ENCODE measurements around the gene INTS11. TPM values are rescaled to one million over a fixed set of nuclear protein-coding genes. Genes with fewer than 3 reads are reported as not detected.

INTS11 gene
- polyA plus RNA-seq, 2 of the 4 experiments (the other 2 are of a cell fraction): 41.9 to 62.9 TPM

GRCh38 chr1:1344655-1345361 lies 20.3 kb upstream of the INTS11 start (continued):
- no peak for TF ChIP-seq BCL3 (IDR thresholded peaks at IDR 0.05)
- peak; percentile 43 for TF ChIP-seq CTCF (IDR thresholded peaks at IDR 0.05)
- 0 out of 5 replicates have a peak, but pooled peaks of 1 of the 2 experiments have one; percentile 17 for TF ChIP-seq RAD21 (conservative IDR thresholded peaks at IDR 0.05 in 1 of 2, IDR thresholded peaks at IDR 0.05 in 1 of 2)
- no peak for TF ChIP-seq RARB (CRISPR knock-in tag; IDR thresholded peaks at IDR 0.05)

GRCh38 chr1:1343811-1344421 lies 19.5 kb upstream of the INTS11 start:
- ATAC-seq (no peak), DNase-seq (ENCODE audit: low read depth in 1 of 2, low spot score in 1 of 2) (no peak), FAIRE-seq (no peak)
- Histone ChIP-seq H3K4me1 (peaks cover 45% of the 10 kb centered on the region), H3K27ac (peak overlapping the region; percentile 99 to 100), H3K4me3 (no peak overlapping the region; the same call in 2 of the 3 replicates), H3K9me3 (no peaks in the 10 kb centered on the region), H3K4me2 (peak overlapping the region; percentile 97)
- POLR2A ChIA-PET: no interaction called here
- CTCF ChIA-PET: interaction anchor here (0.6 to 7.2 kb wide), 9 partner anchors 7 to 136 kb away, joined by 3 to 73 read pairs (median 3); partner anchors contain the start of gene TAS1R3
- TF ChIP-seq HES2 (IDR thresholded peaks at IDR 0.05) (no peak), MAX (IDR thresholded peaks at IDR 0.05) (0 out of 2 replicates have a peak, but pooled peaks have one; percentile 33)
- WGBS (ENCODE audit: missing lambda C conversion rate): 55% methylated on average over 9 of the region's 24 CpGs

- Histone ChIP-seq H3K4me2 (no peak overlapping the region), H3K4me1 (peaks cover 45% of the 10 kb centered on the region)
Measured at GRCh38 chr1:1342584-1343115, 18.2 kb upstream of the INTS11 start.

GRCh38 chr1:1342061-1342562 lies 17.7 kb upstream of the INTS11 start:
- no peak for FAIRE-seq
- no peak for ATAC-seq
- ChIA-PET POLR2A (no interaction called here), CTCF (interaction anchor here (7.2 kb wide), 1 partner anchor 28 kb away, joined by 73 read pairs; no protein-coding TSS in a partner anchor)
- H3K9me3 ChIP-seq: no peaks in the 10 kb centered on the region
- no peak overlapping the region for H3K4me2 ChIP-seq
- no peak overlapping the region for H3K27ac ChIP-seq
- peaks cover 41% of the 10 kb centered on the region for H3K4me1 ChIP-seq
- DNase-seq (ENCODE audit: low read depth in 1 of 2, low spot score in 1 of 2): no peak
- WGBS (ENCODE audit: missing lambda C conversion rate): 89% methylated on average over 13 of the region's 28 CpGs
- no peak overlapping the region for H3K4me3 ChIP-seq
- no peak for TF ChIP-seq ELK1 (IDR thresholded peaks at IDR 0.05; ENCODE audit: low read depth, low read length)
- no peak for TF ChIP-seq E2F6 (IDR thresholded peaks at IDR 0.05; ENCODE audit: borderline replicate concordance, low read depth)
- no peak for TF ChIP-seq FOSB (CRISPR knock-in tag; IDR thresholded peaks at IDR 0.05)
- TF ChIP-seq KDM1A (IDR thresholded peaks at IDR 0.05; ENCODE audit: low read depth): no peak
- no peak for TF ChIP-seq NFE2L2 (conservative IDR thresholded peaks at IDR 0.05; ENCODE audit: low read length)
- TF ChIP-seq PBX3 (IDR thresholded peaks at IDR 0.05): no peak
- TF ChIP-seq NPAS2 (CRISPR knock-in tag; IDR thresholded peaks at IDR 0.05; ENCODE audit: borderline replicate concordance): no peak
- no peak for TF ChIP-seq ZNF302 (CRISPR knock-in tag; IDR thresholded peaks at IDR 0.05)
- no peak for TF ChIP-seq SREBF2 (IDR thresholded peaks at IDR 0.05)
- TF ChIP-seq HOXA7 (CRISPR knock-in tag; IDR thresholded peaks at IDR 0.05): no peak

More at GRCh38 chr1:1342584-1343115, 18.2 kb upstream of the INTS11 start:
- ATAC-seq (no peak), FAIRE-seq (no peak), DNase-seq (ENCODE audit: low read depth in 1 of 2, low spot score in 1 of 2) (no peak)
- TF ChIP-seq BHLHE40 (IDR thresholded peaks at IDR 0.05; ENCODE audit: low read depth, low read length) (no peak), RCOR1 (IDR thresholded peaks at IDR 0.05; ENCODE audit: low read depth, low read length) (no peak), CHD2 (IDR thresholded peaks at IDR 0.05; ENCODE audit: low read length, partially characterized antibody) (no peak), SMC3 (IDR thresholded peaks at IDR 0.05) (no peak)
- Histone ChIP-seq H3K27ac (peak overlapping the region in 1 of 2 experiments; percentile 100; a peak in 2 of 6 replicates), H3K4me3 (no peak overlapping the region), H3K9me3 (no peaks in the 10 kb centered on the region)
- CTCF ChIA-PET: interaction anchor here (2.9 to 7.2 kb wide), 3 partner anchors 10 to 27 kb away, joined by 8 to 73 read pairs (median 12); partner anchors contain the start of gene TAS1R3
- WGBS (ENCODE audit: missing lambda C conversion rate): 93% methylated on average over 6 of the region's 18 CpGs
- POLR2A ChIA-PET: no interaction called here

Data from A549 (cell line).